Activated CD8-positive, alpha-beta memory T cell treated with anti-CD3 and anti-CD28 coated beads, Interleukin-2, amount 50 U/mL, for 4 hours (primary cell): ENCODE measurements around the gene DOCK6.
A peak's percentile ranks its signal among the peaks of the same experiment; 100 is the strongest.

Experiments
- DNase-seq: peaks from one replicate; pipeline ENCODE4 v3.0.0-alpha.2; 2020

DOCK6 gene

GRCh38 chr19:11261971-11262839 is at the start of gene DOCK6:
Gene DOCK6, minus strand, starts transcription at chr19:11262524. Its CDS starts 84 bp downstream, at chr19:11262440.
- DNase-seq, result peak; percentile 28

GRCh38 chr19:11306337-11306736 is 44.0 kb upstream of the DOCK6 start:
- no peak for DNase-seq

GRCh38 chr19:11304936-11305335 is 42.6 kb upstream of the DOCK6 start:
- no peak for DNase-seq

- DNase-seq, result no peak
Observed at GRCh38 chr19:11300811-11301120, 38.4 kb upstream of the DOCK6 start.

- no peak for DNase-seq
Observed at GRCh38 chr19:11299946-11300810, 37.9 kb upstream of the DOCK6 start.

GRCh38 chr19:11296264-11296663 is 33.9 kb upstream of the DOCK6 start:
- DNase-seq, result no peak

GRCh38 chr19:11295665-11296245 is 33.4 kb upstream of the DOCK6 start, which contains the start of gene TSPAN16:
Gene TSPAN16, plus strand, starts transcription at chr19:11296160. Its CDS starts 138 bp downstream, at chr19:11296298.
- no peak for DNase-seq

GRCh38 chr19:11295180-11295579 is 32.9 kb upstream of the DOCK6 start:
- DNase-seq, result no peak

- peak; percentile 75 for DNase-seq
Observed at GRCh38 chr19:11293433-11294389, 31.4 kb upstream of the DOCK6 start.

- DNase-seq, result no peak
Observed at GRCh38 chr19:11291991-11292390, 29.7 kb upstream of the DOCK6 start.

- no peak for DNase-seq
Observed at GRCh38 chr19:11291415-11291814, 29.1 kb upstream of the DOCK6 start.

GRCh38 chr19:11290256-11290655 is 27.9 kb upstream of the DOCK6 start:
- no peak for DNase-seq

GRCh38 chr19:11288349-11288748 is 26.0 kb upstream of the DOCK6 start:
- no peak for DNase-seq

- DNase-seq, result no peak
Observed at GRCh38 chr19:11286312-11286974, 24.1 kb upstream of the DOCK6 start.

GRCh38 chr19:11284515-11284914 is 22.2 kb upstream of the DOCK6 start:
- no peak for DNase-seq

- no peak for DNase-seq
Observed at GRCh38 chr19:11281356-11282049, 19.2 kb upstream of the DOCK6 start.

GRCh38 chr19:11279505-11280236 is 17.3 kb upstream of the DOCK6 start:
- DNase-seq, result no peak

GRCh38 chr19:11278670-11279069 is 16.3 kb upstream of the DOCK6 start:
- no peak for DNase-seq

- DNase-seq, result no peak
Observed at GRCh38 chr19:11274533-11275086, 12.3 kb upstream of the DOCK6 start.

- no peak for DNase-seq
Observed at GRCh38 chr19:11273989-11274388, 11.7 kb upstream of the DOCK6 start.
